ENCODE results near the gene CTSG.

DNA sequence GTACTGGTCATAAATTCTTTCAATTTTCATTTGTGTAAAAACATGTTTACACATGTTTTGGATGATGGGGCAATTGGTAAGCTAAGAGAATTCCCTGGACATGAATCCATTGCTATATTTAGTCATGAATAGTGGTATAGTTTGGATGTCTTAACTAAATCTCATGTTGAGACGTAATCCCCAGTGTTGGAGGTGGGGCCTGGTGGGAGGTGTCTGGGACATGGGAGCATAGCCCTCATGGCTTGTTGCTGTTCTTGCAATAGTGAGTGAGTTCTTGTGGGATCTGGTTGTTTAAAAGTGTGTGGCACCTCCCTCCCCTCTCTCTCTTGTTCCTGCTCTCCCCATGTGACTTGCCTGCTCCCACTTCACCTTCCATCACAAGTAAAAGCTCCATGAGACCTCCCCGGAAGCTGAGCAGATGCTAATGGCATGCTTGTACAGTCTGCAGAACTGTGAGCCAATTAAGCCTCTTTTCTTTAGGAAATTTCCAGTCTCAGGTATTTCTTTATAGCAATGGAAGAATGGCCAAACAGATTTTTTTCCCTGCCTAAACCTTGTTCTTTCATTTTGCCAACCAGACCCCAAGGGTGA is 33.6 kb downstream of the CTSG start:
- TF ChIP-seq, protein P1, sequence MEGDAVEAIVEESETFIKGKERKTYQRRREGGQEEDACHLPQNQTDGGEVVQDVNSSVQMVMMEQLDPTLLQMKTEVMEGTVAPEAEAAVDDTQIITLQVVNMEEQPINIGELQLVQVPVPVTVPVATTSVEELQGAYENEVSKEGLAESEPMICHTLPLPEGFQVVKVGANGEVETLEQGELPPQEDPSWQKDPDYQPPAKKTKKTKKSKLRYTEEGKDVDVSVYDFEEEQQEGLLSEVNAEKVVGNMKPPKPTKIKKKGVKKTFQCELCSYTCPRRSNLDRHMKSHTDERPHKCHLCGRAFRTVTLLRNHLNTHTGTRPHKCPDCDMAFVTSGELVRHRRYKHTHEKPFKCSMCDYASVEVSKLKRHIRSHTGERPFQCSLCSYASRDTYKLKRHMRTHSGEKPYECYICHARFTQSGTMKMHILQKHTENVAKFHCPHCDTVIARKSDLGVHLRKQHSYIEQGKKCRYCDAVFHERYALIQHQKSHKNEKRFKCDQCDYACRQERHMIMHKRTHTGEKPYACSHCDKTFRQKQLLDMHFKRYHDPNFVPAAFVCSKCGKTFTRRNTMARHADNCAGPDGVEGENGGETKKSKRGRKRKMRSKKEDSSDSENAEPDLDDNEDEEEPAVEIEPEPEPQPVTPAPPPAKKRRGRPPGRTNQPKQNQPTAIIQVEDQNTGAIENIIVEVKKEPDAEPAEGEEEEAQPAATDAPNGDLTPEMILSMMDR (IDR thresholded peaks at IDR 0.05; ENCODE audit: low read length), result no peak
- TF ChIP-seq EZH2 (optimal IDR thresholded peaks at IDR 0.05; ENCODE audit: low read depth, low read length), result no peak

Data from MM.1S (cell line).